HG03066 (cell line): ENCODE data around the gene PPP1R1B.

Experiments used
- ATAC-seq: cut with Tn5 transposase; IDR thresholded peaks from one replicate; pipeline ENCODE4 v1.9.1; 2021; ENCODE audit warnings: low read depth; ENCODE audit not compliant: unreplicated experiment

Gene PPP1R1B

GRCh38 chr17:39614545-39615157 is 12.1 kb upstream of the PPP1R1B start:
- ATAC-seq: no peak

DNA sequence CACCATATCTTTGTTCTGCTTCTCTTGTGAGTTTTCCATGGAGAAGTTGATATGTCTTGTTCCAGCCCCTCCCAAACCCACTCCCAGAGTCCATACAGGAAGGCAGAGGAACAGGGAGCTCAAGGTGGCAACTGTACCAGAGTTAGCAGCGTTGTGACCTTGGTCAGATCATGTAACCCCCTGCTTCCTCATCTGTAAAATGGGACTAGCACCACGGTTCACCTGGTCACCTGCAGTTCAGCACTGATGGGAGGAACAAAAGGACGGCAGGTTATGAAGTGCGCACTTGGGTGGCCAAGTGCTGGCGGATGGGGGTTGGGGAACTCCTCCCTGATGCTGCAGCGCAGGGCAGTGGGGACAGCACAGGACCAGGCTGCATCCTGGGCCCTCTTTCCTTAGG is 11.3 kb upstream of the PPP1R1B start:
- no peak for ATAC-seq

DNA sequence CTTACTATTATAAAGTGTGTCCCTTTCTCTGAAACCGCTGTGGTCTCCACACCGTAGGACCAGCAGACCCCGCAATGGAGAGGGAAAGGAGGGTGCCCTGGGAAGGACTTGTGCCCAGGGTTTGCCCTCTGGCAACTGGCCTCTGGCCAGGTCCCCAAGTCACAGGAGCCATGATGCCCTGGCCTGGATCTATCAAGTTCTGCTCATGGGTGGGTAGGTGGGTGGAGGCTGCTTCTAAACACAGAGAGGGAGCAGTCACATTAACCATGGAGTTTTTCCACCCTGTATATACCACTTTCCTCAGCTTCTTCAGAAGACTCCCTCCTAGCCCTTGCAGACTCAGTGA is 9.7 kb upstream of the PPP1R1B start:
- ATAC-seq: no peak

DNA sequence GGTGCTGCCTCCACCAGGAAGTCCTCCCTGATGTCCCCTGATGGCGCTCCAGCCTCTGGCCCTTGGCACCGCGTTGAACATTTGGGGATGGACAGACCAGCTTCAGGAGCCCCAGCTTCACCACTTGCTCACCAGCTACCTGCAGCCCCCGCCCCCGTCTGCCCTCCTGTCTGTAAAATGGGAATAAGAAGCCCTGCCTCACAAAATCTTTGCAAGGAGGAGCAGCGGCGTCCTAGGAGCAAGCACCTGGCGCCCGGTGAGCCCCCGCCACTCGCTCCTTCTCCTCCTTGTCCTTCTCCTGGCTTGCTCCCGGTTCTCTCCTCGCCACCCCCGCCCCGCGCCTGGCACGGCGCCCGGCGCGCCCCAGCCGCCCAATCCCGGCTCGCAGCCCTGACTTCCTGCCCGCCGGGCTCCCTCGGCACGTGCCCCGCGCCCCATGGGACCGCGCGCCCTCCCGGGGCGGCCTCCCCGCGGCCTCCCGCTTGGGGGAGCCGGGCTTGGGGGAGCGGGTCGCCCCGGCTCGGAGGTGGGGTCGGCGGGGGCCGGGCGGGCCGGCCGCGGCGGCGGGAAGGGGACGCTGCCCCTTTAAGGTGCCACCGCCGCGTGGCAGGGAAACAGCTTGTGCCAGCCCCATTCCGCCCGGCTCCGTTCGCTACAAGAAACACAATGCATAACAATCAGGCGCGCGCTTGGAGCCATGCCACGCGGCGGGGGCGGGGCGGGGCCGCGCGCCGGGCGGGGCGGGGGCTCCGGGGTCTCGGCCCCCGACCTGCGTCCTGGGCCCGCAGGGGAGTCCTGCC is 9.1 kb upstream of the PPP1R1B start:
- no peak for ATAC-seq

GRCh38 chr17:39618246-39618913 is 8.4 kb upstream of the PPP1R1B start:
- no peak for ATAC-seq

GRCh38 chr17:39618956-39619785 is 7.6 kb upstream of the PPP1R1B start:
- no peak for ATAC-seq

DNA sequence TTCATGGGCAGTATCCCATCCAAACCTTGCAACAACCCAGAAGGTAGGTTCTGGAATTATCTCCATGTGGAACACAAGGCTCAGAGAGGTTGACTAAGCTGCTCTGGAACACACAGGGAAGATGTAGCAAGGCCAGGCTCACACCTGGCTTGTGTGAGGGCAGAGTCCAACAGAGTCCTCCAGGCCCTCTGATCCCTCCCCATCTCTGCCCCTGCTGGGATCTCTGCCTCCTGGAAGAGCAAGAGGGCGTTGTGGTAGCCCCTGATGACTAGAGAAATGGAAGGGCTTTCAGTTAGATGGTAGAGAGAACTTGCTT is 7.0 kb upstream of the PPP1R1B start:
- no peak for ATAC-seq

- no peak for ATAC-seq
Observed at GRCh38 chr17:39621523-39622379, 5.0 kb upstream of the PPP1R1B start.

- ATAC-seq: no peak
Observed at GRCh38 chr17:39622380-39623006, 4.3 kb upstream of the PPP1R1B start.

DNA sequence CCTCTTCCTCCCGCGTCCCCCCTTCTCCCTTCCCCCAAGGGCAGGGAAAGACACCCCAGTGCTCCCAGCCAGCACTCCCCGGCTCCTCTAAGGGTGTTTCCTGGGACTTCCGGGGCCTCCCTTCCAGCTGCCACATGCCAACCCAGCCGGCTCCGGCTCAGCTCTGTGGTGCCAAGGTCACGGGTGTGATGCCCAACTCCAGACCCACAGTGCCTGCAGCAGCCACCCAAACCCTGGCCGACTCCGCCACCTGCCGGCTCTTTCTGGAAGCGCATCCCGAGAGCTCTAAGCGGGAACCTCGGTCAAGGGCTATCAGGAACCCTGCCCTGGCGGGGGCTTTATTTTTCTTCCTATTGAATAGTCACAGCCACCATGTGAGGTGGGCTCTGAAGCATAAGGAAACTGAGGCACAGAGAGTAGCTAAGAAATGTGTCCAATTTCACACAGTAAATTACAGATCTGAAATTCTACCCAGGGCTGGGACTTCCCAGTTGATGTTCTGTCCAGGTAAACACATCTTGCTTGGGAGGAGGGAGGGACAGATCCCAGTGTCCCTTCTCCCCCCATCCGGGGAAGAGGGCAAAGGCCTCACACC is 3.3 kb upstream of the PPP1R1B start:
- no peak for ATAC-seq

DNA sequence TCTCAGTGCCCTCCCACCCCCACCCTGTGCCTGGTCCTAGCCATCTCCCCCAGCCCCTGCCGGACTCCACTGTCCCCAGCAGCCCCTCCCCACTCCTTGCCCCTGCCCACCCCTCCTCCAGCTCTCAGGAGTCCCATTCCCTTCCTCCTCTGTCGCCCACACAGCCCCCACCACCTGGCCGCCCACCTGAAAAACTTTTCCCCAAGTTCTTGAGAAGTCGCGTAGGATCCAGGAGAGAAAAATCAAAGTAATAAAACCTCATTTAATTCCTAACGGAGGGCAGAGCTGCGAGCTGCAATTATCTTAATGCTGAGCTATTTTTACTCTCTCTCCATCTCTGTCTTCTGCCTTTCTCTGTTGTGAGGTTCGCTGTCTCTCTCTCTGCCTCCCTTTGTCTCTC is 2.4 kb upstream of the PPP1R1B start:
- no peak for ATAC-seq

DNA sequence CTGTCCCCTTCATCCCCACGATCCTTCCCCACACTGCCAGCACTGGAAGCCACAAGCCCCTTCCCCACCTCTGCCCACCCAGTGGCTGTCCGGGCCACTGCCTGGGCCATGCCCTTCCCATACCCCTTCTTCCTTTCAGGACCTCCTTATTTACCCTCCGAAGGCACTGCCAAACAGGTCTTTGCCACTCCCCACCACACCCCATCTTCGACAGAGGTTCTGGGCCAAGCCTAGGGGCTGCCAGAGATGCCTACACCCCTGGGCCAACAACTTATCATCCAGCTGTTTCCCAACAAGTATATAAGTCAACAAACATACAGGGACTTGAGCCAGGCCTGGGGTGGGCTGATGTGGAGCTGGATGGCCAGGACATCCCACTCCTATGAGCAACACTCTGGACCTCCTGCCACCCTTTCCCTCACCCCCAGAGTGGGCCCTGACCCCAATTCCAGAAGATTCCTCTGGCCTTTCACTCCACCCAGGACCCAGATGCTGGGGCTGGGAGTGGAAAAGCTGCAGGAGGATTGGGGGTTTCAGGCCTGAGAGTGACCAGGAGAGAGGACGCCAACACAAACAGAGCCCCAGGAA is 1.5 kb upstream of the PPP1R1B start:
- ATAC-seq: no peak

DNA sequence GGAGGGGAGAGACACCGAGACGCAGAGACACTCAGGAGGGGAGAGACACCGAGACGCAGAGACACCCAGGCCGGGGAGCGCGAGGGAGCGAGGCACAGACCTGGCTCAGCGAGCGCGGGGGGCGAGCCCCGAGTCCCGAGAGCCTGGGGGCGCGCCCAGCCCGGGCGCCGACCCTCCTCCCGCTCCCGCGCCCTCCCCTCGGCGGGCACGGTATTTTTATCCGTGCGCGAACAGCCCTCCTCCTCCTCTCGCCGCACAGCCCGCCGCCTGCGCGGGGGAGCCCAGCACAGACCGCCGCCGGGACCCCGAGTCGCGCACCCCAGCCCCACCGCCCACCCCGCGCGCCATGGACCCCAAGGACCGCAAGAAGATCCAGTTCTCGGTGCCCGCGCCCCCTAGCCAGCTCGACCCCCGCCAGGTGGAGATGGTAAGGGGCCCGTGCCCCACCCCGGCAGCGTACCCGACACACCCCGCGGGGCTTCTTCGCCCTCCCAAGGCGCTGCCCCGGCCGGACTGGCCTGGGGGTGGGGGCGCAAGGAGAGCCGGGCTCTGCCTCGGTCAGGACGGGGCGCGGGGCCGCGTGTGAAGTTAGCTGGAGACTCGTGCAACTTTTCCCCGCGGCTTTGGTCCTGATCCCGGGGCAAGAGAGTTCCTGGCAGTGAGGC is 427 bp downstream of the PPP1R1B start:
- no peak for ATAC-seq

GRCh38 chr17:39627712-39628516 is 1.2 kb downstream of the PPP1R1B start:
- no peak for ATAC-seq

- ATAC-seq: no peak
Observed at GRCh38 chr17:39628655-39629493, 2.1 kb downstream of the PPP1R1B start.

GRCh38 chr17:39629494-39629880 is 2.7 kb downstream of the PPP1R1B start:
- no peak for ATAC-seq

- ATAC-seq: no peak
Observed at GRCh38 chr17:39629898-39630297, 3.1 kb downstream of the PPP1R1B start.
